HG03280 (cell line): ENCODE results near the gene ZNF830.
"Not testable (repeated sequence)": the region's sequence is repeated elsewhere in the genome, so short reads cannot be mapped to it uniquely, and the experiment has no call there.

ENCODE experiments used
- ATAC-seq: cut with Tn5 transposase; IDR thresholded peaks from one replicate; pipeline ENCODE4 v1.9.1; 2021; ENCODE audit warnings: mild to moderate bottlenecking, moderate library complexity; ENCODE audit not compliant: unreplicated experiment

Gene ZNF830

DNA sequence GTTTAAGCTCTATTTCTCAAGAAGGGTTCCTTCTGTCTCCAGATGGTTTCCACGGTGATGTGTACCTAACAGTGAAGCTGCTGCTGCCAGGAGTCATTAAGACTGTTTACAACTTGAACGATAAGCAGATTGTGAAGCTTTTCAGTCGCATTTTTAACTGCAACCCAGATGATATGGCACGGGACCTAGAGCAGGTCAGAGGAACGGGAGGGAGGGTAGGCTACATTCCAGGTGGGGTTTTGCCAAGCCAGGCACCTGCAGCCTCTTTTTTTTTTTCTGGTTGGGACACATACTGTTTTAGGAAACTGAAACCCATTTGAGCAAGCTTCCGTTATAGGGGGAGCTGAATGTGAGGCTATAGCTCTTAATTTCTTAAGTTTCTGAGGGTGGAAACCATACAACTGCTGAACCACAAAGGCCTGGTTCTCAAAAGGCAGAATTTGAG lies 29.6 kb downstream of the ZNF830 start:
- ATAC-seq: no peak

DNA sequence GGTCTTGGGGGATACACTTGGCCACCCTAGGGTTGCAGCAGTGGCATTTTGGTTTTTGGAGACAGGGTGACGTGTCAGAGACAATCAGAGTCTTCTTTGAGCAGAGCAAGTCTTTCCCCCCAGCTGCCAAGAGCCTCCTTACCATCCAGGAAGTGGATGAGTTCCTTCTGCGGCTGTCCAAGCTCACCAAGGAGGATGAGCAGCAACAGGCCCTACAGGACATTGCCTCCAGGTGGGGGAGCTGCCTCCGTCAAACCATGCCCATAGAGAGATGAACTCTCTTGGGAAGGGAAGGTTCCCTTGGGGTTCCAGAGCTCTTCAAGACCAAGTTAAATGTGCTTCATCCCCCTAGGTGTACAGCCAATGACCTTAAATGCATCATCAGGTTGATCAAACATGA lies 30.3 kb downstream of the ZNF830 start:
- no peak for ATAC-seq

GRCh38 chr17:34993031-34993430 lies 31.7 kb downstream of the ZNF830 start:
- ATAC-seq: no peak

DNA sequence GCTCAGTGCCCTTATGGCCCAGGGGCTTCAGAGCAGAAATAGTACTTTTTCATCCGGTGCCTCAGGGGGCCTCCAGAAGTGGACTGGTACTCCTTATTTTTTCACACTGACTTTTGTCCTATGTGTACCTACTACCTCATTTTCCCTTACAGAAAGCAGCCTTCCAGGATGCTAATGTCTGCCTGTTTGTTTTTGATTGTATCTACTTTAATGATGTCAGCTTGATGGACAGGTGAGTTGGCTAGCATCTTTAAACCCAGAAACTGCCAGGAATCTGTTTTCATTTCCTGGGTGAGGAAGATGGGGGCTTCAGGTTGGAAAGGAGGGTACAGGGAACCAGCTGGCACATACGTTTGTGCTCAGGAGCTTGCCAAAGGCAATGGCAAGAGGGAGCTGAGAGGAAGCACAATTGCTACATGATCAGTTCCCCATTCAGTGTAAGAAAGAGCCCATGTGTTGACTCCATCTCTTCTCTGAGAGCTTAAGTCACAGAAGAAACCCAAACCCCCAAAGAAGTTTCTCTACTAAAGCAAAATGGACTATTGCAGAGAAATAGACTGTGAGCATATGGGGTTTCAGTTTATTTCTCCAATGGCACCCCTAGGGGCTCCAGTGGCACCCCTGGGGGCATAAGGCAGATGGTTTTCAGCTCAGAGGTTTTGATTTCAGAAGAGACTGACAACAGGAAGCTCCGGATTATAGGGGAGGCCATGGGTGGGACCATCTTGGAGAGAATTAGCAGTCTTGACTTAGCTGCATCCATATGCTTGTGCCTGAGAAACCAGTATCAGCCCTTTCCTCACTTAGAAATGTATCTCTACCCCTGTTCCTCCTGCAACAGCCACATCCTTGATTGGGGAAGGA lies 35.3 kb downstream of the ZNF830 start:
- ATAC-seq: no peak

DNA sequence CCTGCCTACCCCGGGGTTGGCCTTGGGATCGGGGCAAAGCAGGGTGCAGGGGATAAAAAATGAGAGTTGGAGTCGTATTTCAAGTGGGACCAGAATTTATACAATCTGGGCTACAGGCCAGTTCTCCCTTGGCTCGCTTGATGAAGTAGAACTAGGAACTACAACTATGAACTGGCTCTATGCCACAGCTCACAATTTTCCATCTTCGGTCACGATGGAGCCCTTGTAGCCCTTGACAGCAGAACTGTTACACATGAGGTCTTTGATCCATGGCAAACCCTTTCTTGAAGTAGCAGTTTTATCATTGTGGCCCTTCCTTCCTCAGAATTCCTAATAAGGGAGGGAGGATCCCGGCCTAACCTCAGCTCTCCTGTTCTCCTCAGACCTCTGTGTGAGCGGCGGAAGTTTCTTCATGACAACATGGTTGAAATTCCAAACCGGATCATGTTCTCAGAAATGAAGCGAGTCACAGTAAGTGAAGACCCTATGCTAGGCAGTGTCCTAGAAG lies 36.1 kb downstream of the ZNF830 start:
- no peak for ATAC-seq

- ATAC-seq: no peak
Measured at GRCh38 chr17:34998205-34998604, 36.9 kb downstream of the ZNF830 start.

DNA sequence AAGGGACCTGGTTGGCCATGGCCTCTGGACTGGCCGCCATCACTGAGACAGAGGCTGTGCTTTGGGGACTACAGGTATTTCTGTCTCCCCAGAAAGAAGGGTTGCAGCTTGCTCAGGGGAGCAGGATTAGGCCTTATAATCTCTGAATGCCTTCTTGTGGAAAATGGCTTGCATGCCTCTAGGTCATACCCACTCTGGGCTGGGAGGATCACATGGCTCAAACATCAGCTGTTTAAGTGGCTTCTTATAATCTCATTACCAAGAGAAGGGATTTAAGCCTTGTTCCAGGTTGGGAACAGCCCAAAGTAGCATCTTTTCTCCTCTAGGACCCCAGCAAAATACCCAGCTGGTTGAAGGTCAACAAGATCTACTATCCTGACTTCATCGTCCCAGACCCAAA lies 38.1 kb downstream of the ZNF830 start:
- ATAC-seq: no peak

GRCh38 chr17:35000965-35001364 lies 39.6 kb downstream of the ZNF830 start:
- ATAC-seq: not testable (repeated sequence)

DNA sequence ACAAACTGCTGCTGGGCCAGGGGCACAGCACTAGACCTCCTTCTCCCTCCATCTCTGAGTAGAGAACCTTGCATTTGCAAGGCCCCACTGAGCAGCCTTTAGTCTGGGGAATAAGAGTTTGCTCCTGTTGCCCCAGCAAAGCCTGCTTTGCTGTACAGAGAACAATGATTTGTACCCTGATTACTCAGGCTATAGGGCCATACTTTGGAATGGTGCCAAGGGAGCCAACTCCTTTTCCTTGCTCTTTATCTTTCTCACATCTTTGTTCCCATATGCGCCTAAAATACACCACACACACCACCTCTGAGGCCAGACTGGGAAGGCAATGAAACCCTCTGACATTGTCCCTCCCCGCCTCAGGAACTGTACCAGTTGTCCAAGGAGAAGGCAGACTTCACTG lies 40.2 kb downstream of the ZNF830 start:
- ATAC-seq: no peak

DNA sequence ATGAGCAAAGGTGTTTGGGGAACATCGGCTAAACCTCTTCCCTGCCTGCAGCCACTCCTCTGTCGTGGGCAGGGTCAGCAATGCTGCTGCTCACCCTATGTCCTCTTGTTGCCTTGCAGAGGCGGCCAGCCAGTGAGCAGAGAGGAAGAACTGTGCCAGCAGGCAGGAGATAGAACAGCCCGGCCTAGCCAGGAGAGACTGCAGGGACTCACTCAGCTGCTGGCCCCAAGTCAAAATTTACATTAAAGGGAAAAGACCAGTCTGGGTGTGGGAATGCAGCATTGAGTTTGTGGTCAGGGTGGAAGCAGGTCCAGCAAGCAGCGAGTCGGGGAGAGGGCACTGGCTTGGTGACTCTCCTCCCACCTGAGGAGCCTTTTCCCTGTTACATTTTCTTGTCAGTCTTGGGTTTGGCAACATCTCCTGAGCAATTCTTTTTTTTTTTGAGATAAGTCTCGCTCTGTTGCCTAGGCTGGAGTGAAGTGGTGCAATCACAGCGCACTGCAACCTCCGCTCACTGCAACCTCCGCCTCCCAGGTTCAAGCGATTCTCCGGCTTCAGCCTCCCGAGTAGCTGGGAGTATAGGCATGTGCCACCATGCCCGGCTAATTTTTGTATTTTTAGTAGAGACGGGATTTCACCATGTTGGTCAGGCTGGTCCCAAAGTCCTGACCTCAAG lies 41.7 kb downstream of the ZNF830 start:
- ATAC-seq: no peak

- ATAC-seq: no peak
Measured at GRCh38 chr17:35003778-35004177, 42.4 kb downstream of the ZNF830 start.

DNA sequence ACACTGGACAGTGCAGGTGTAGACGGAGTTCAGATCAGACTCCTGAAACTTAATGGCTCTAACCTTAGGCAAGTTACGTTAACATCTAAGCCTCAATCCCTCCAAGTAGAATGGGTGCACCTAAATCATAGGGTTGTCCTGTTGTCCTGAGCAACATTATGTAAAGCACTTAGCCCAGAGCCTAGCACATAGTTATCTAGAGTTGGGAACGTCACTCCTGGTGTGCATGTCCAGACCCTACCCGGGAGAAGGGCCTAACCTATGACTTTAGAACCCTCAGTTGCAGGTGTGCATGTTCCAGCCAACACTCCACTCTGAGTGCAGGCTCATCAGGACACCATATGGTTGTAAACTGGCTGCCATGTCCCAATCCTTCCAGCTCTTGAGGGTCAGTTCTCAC lies 45.0 kb downstream of the ZNF830 start:
- no peak for ATAC-seq

DNA sequence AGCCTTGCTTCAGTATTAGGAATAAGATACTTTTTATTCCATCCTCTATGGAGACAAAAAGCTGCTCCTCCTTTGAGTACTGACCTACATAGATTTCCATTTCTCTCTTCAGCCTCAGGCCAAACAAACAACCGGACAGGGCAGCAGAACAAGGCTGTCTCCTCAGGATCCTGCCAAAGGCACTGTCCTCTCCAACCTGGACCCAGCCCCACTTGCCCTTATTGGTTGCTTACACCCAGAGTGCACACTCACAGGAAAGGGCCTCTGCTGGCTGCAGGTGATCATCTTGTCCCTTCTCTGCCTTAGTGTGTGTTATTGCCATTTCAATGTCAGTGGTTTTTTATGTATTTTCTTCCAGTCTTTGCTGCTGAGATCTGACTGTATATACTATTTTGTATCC lies 45.6 kb downstream of the ZNF830 start:
- no peak for ATAC-seq

- no peak for ATAC-seq
Measured at GRCh38 chr17:35010093-35010492, 48.8 kb downstream of the ZNF830 start.

DNA sequence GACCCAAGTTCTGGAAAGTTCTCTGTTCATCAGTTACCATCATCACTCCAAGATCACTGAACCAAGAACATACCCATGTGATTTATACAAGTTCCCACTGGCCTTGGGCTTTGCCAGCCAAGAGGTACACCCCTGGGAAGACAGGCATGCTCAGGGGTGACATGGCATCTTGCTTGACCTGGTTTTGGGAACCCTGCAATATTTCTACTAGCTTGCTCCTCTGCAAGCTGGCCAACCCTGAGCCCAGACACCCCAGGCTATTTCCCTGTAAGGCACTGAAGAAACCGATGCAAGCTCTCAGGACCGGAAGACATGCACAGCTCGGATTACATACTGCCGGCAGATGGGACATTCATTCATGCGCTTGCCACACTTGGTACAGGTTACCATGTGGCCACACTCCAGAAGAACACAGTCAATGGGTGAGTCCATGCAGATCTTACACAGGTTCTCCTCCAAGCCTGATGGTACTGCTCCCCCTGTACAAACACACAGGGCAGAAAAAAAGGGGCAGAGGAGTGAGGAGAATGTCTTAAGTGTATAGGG lies 50.4 kb downstream of the ZNF830 start:
- no peak for ATAC-seq
